Mammary epithelial cell (primary cell): Measurements from ENCODE around the gene SLC38A7.

ENCODE experiments used
- CTCF ChIP-seq, 2 donors: IDR thresholded peaks in 1 of 2; conservative IDR thresholded peaks in 1 of 2; 2 replicates each; pipeline ENCODE4 v1.5.1; 2011 to 2012; ENCODE audit warnings: inconsistent platforms in 2 of 2, low read length in 2 of 2, mild to moderate bottlenecking in 2 of 2, control low read depth in 1 of 2, low read depth in 1 of 2; ENCODE audit not compliant: insufficient read depth in 1 of 2; ENCODE audit errors: extremely low read depth in 1 of 2
- EZH2 ChIP-seq: IDR thresholded peaks from 2 replicates; pipeline ENCODE4 v1.6.1; 2012; ENCODE audit warnings: low read length, inconsistent platforms, borderline replicate concordance

- TF ChIP-seq EZH2, result no peak
- no peak for TF ChIP-seq CTCF (conservative IDR thresholded peaks at IDR 0.05 in 1 of 2, IDR thresholded peaks at IDR 0.05 in 1 of 2; ENCODE audit: extremely low read depth in 1 of 2, insufficient read depth in 1 of 2, low read depth in 1 of 2, low read length in 2 of 2)
Measured at GRCh38 chr16:58644765-58645487, 39.6 kb downstream of the SLC38A7 start.
